ENCODE data around the gene ISYNA1.

ISYNA1 gene

DNA sequence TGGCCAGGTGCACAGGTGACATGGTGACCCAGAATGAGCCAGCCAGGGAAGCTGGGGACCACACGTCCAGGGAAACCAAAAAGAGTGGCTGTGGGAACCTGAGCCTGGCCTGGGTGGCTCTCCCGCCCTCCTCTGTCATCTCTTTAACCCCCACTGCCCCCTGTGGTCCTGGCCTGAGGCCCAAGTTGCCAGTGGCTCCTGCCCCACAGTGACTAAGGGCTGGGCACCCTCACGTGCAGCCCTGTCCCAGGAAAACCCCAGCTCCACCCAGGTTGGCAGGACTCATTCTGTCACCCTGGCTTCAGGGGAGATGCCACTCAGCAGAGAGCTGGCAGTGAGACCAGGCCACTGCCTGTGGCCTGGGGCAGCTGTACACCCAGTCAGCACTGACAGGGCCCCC is 30.6 kb upstream of the ISYNA1 start:
- Histone ChIP-seq H3K27me3 (ENCODE audit: control insufficient read depth, insufficient read depth, low read length, poor library complexity, severe bottlenecking) (no peaks in the 10 kb centered on the region), H3K36me3 (ENCODE audit: control insufficient read depth, insufficient read depth, low read length) (no peaks in the 10 kb centered on the region), H3K4me3 (ENCODE audit: insufficient read depth, low read depth, low read length) (no peak overlapping the region), H3K4me1 (ENCODE audit: control insufficient read depth, insufficient read depth, low read length) (peaks cover 5% of the 10 kb centered on the region), H3K9me3 (ENCODE audit: control insufficient read depth, low read length) (no peaks in the 10 kb centered on the region), H3K27ac (ENCODE audit: insufficient read depth, low read depth, low read length, poor library complexity, severe bottlenecking) (no peak overlapping the region)
- WGBS, 2 experiments = 87 to 88% methylated on average over 3 of the region's 3 CpGs

DNA sequence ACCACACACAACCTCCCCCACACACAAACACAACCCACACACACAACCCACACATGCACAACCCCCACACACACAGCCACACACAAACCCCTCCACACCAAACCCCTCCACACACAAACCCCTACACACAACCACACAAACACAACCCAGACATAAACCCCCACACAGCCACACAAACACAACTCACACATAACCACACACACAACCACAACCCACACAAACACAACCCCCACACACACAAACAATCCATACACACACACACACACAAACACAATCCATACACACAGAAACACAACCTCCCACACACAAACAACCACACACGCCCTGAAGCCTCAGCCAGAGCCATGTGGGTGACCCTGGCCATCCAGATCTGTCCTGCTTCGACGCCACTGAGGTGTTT is 30.0 kb upstream of the ISYNA1 start:
- no peak overlapping the region for H3K27ac ChIP-seq (ENCODE audit: insufficient read depth, low read depth, low read length, poor library complexity, severe bottlenecking)
- H3K4me3 ChIP-seq (ENCODE audit: insufficient read depth, low read depth, low read length) = no peak overlapping the region
- no peaks in the 10 kb centered on the region for H3K36me3 ChIP-seq (ENCODE audit: control insufficient read depth, insufficient read depth, low read length)
- no peaks in the 10 kb centered on the region for H3K27me3 ChIP-seq (ENCODE audit: control insufficient read depth, insufficient read depth, low read length, poor library complexity, severe bottlenecking)
- 90 to 93% methylated on average over 3 of the region's 3 CpGs for WGBS, 2 experiments
- H3K4me1 ChIP-seq (ENCODE audit: control insufficient read depth, insufficient read depth, low read length) = peaks cover 5% of the 10 kb centered on the region
- no peaks in the 10 kb centered on the region for H3K9me3 ChIP-seq (ENCODE audit: control insufficient read depth, low read length)

DNA sequence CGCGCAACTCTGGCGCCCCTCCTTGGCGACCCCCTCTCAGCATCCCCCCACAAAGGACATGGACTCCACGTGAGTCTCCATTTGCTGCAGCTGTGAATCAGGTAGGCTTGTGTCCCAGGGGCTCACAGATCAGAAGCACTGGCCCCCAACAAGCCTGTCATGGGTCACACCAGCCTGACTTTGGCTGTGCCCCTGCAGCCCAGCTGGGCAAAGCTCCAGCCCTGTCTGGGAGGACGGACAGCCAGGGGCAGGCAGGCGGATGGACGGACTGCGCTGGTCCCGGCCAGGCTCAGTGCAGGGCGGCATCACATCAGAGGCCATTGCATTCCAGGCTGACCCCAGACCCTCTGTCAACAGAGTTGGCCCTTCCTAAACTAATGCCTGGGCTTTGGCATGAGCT is 28.4 kb upstream of the ISYNA1 start:
- 92 to 94% methylated on average over 11 of the region's 11 CpGs for WGBS, 2 experiments
- Histone ChIP-seq H3K36me3 (ENCODE audit: control insufficient read depth, insufficient read depth, low read length) (no peaks in the 10 kb centered on the region), H3K27ac (ENCODE audit: insufficient read depth, low read depth, low read length, poor library complexity, severe bottlenecking) (no peak overlapping the region), H3K4me3 (ENCODE audit: insufficient read depth, low read depth, low read length) (no peak overlapping the region), H3K27me3 (ENCODE audit: control insufficient read depth, insufficient read depth, low read length, poor library complexity, severe bottlenecking) (no peaks in the 10 kb centered on the region), H3K4me1 (ENCODE audit: control insufficient read depth, insufficient read depth, low read length) (peaks cover 5% of the 10 kb centered on the region), H3K9me3 (ENCODE audit: control insufficient read depth, low read length) (no peaks in the 10 kb centered on the region)

DNA sequence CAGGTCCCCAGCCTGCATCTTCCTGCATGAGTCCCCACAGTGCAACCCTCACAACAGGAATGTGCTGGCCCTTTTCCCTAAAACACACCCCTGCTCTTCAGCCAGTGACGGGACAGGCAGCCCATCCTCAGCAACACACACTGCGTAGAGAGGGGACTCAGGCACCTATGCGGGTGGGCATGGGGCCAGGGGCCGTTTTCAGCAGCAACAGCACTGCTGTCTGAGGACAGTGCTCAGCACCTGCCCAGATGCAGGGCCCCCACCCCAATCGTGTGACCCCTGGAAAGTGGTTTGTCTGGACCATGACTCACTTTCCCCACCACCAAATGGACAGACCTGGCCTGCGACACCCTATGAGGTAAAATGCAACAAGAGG is 28.0 kb upstream of the ISYNA1 start:
- peaks cover 5% of the 10 kb centered on the region for H3K4me1 ChIP-seq (ENCODE audit: control insufficient read depth, insufficient read depth, low read length)
- H3K27ac ChIP-seq (ENCODE audit: insufficient read depth, low read depth, low read length, poor library complexity, severe bottlenecking) = no peak overlapping the region
- H3K9me3 ChIP-seq (ENCODE audit: control insufficient read depth, low read length) = no peaks in the 10 kb centered on the region
- H3K4me3 ChIP-seq (ENCODE audit: insufficient read depth, low read depth, low read length) = no peak overlapping the region
- WGBS, 2 experiments = 95% methylated on average over 6 of the region's 6 CpGs
- peaks cover 4% of the 10 kb centered on the region for H3K36me3 ChIP-seq (ENCODE audit: control insufficient read depth, insufficient read depth, low read length)
- no peaks in the 10 kb centered on the region for H3K27me3 ChIP-seq (ENCODE audit: control insufficient read depth, insufficient read depth, low read length, poor library complexity, severe bottlenecking)

DNA sequence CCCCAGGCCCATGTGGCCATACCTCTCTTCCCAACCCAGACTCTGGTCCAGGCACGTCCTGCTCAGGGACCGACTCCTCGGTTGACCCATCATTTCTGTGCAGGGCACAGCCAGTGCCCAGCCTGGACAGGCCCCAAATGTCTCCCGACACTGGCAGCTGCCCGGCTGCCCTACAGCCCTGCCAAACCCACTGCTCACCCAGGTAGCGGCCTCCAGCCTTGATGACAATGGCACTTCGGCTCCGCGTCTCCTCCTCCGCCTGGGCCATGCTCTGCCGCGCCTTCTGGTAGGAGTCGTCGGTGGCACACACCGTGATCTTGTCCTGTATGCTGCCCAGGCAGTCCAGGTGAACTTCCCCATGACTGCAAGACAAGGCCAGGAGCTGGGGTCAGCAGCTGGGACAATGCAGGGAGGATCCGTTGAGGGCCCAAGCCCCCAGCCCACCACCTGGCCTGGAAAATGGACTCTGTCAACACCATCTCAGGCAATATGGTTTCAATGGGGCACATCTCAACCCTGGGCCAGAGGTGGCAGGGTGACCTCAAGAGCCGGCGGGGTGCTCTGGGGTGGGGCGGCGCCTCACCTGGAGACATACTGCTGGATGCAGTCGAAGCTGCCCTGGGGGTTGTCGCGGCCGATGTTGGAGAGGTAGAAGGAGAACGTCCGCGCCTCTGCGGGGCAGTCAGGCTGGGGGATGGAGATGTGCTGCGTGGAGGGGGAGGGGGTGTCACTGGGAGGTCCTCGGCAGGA is 27.5 kb upstream of the ISYNA1 start:
- H3K36me3 ChIP-seq (ENCODE audit: control insufficient read depth, insufficient read depth, low read length) = peaks cover 6% of the 10 kb centered on the region
- no peak overlapping the region for H3K27ac ChIP-seq (ENCODE audit: insufficient read depth, low read depth, low read length, poor library complexity, severe bottlenecking)
- no peaks in the 10 kb centered on the region for H3K9me3 ChIP-seq (ENCODE audit: control insufficient read depth, low read length)
- no peaks in the 10 kb centered on the region for H3K27me3 ChIP-seq (ENCODE audit: control insufficient read depth, insufficient read depth, low read length, poor library complexity, severe bottlenecking)
- no peak overlapping the region for H3K4me3 ChIP-seq (ENCODE audit: insufficient read depth, low read depth, low read length)
- H3K4me1 ChIP-seq (ENCODE audit: control insufficient read depth, insufficient read depth, low read length) = peaks cover 1% of the 10 kb centered on the region
- WGBS, 2 experiments = 95 to 96% methylated on average over 30 of the region's 30 CpGs

DNA sequence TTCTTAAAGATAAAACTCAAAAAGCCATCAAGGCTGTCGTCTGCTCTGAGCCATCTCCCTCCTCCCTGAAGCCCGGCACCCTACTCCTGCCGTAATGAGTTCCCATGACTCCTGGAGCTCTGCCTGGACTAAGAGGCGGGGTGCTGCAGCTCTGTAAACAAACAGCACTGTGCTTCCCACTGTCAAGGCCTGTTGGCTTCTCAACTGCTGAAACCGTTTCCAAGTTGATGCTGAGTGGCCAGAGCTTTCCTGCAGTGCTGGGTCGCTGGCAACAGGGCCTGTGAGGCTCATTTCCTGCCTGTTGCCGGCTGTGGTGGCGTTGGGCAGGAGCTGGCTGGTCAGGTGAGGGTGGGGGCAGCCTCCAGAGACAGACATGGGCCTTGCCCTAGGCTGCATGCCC is 26.7 kb upstream of the ISYNA1 start:
- WGBS, 2 experiments = 79 to 85% methylated on average over 8 of the region's 8 CpGs

DNA sequence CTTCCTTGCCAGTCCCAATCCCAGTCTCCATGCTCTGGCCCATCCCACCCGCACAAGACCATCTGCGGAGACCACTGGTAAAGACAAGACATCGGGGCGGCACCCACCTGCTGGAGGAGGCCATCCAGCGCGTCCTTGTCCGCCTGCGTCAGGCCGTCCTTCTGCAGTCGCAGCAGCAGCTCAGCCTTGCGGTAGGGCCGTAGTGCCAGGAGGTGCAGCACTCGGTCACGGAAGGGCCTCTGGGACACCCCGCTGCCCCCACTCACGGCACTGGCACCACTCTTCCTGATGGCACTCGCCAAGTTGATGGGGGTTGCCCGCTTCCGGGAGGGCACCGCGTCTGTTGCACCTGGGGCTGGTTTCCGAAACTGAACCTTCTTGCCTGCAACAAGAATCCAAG is 23.5 kb upstream of the ISYNA1 start:
- peaks cover 6% of the 10 kb centered on the region for H3K36me3 ChIP-seq (ENCODE audit: control insufficient read depth, insufficient read depth, low read length)
- no peaks in the 10 kb centered on the region for H3K27me3 ChIP-seq (ENCODE audit: control insufficient read depth, insufficient read depth, low read length, poor library complexity, severe bottlenecking)
- WGBS, 2 experiments = 95 to 96% methylated on average over 22 of the region's 22 CpGs
- no peak overlapping the region for H3K4me3 ChIP-seq (ENCODE audit: insufficient read depth, low read depth, low read length)
- H3K9me3 ChIP-seq (ENCODE audit: control insufficient read depth, low read length) = no peaks in the 10 kb centered on the region
- no peak overlapping the region for H3K27ac ChIP-seq (ENCODE audit: insufficient read depth, low read depth, low read length, poor library complexity, severe bottlenecking)
- H3K4me1 ChIP-seq (ENCODE audit: control insufficient read depth, insufficient read depth, low read length) = no peaks in the 10 kb centered on the region

More for the DNA sequence above, 26.7 kb upstream of the ISYNA1 start:
- Histone ChIP-seq H3K27ac (ENCODE audit: insufficient read depth, low read depth, low read length, poor library complexity, severe bottlenecking) (no peak overlapping the region), H3K36me3 (ENCODE audit: control insufficient read depth, insufficient read depth, low read length) (peaks cover 6% of the 10 kb centered on the region), H3K4me3 (ENCODE audit: insufficient read depth, low read depth, low read length) (no peak overlapping the region), H3K4me1 (ENCODE audit: control insufficient read depth, insufficient read depth, low read length) (no peaks in the 10 kb centered on the region), H3K9me3 (ENCODE audit: control insufficient read depth, low read length) (no peaks in the 10 kb centered on the region), H3K27me3 (ENCODE audit: control insufficient read depth, insufficient read depth, low read length, poor library complexity, severe bottlenecking) (no peaks in the 10 kb centered on the region)

DNA sequence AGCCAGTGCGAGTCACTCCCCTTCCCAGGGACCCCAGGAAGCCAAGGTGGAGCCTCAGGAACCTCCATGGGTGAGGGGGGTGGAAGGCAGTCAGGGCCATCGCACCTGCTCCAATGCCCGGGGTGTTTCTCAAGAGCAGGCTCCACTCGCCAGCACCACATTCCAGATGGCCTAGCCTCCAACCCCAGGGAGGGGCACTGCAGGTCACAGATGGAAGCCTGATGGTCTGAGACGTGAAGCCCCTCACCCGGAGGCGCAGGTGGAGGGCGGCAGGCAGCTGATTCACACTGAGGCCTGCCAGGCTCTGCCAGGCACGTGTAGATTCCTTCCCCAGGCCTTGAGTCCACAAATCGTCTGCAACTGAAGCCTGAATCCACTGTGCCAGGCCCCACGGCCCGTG is 23.0 kb upstream of the ISYNA1 start:
- H3K27ac ChIP-seq (ENCODE audit: insufficient read depth, low read depth, low read length, poor library complexity, severe bottlenecking) = no peak overlapping the region
- no peak overlapping the region for H3K4me3 ChIP-seq (ENCODE audit: insufficient read depth, low read depth, low read length)
- H3K9me3 ChIP-seq (ENCODE audit: control insufficient read depth, low read length) = no peaks in the 10 kb centered on the region
- no peaks in the 10 kb centered on the region for H3K4me1 ChIP-seq (ENCODE audit: control insufficient read depth, insufficient read depth, low read length)
- 94 to 95% methylated on average over 12 of the region's 12 CpGs for WGBS, 2 experiments
- no peaks in the 10 kb centered on the region for H3K27me3 ChIP-seq (ENCODE audit: control insufficient read depth, insufficient read depth, low read length, poor library complexity, severe bottlenecking)
- H3K36me3 ChIP-seq (ENCODE audit: control insufficient read depth, insufficient read depth, low read length) = peaks cover 6% of the 10 kb centered on the region

DNA sequence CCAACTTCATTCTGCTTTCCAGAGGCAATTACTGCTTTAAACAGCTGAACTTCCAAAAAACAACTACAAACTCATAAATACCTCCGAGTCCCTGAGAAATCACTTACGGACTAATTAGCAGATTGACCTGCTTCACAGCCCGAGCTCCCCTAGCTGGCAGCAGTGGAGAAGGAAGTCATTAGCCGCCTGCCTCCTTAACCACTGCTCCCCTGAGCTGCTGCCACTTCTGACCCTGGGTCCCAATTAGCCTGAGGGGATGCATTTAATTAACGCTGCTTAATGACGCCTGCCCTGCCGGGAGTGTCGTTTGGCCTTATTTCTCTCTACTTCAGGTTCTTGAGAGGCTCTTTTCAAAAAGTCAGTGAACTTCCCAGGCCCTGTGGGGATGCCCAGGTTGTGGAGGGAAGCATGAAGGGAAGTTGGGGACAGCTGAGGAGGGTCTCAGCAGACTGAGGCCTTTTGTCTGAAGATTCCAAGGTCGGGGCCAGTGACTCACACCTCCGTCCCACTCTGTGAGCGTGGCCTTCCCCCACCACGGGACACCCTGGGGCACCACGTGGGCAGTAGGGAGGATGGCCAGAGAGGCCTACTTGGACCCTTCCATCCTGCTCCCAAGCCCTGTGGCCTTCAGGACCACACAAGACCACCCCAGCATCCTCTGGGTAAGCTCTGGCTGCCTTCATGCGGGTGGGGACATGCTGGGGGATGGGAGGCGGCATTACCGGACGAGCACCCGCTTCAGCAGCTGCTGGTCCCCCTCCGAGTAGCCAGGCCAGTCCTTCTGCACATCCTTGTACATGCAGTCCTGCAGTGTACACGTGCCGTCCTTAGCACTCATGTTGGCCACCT is 19.8 kb upstream of the ISYNA1 start:
- H3K27ac ChIP-seq (ENCODE audit: insufficient read depth, low read depth, low read length, poor library complexity, severe bottlenecking) = no peak overlapping the region
- 87 to 88% methylated on average over 21 of the region's 21 CpGs for WGBS, 2 experiments
- no peaks in the 10 kb centered on the region for H3K9me3 ChIP-seq (ENCODE audit: control insufficient read depth, low read length)
- H3K4me3 ChIP-seq (ENCODE audit: insufficient read depth, low read depth, low read length) = no peak overlapping the region
- H3K4me1 ChIP-seq (ENCODE audit: control insufficient read depth, insufficient read depth, low read length) = no peaks in the 10 kb centered on the region
- H3K36me3 ChIP-seq (ENCODE audit: control insufficient read depth, insufficient read depth, low read length) = peaks cover 6% of the 10 kb centered on the region
- no peaks in the 10 kb centered on the region for H3K27me3 ChIP-seq (ENCODE audit: control insufficient read depth, insufficient read depth, low read length, poor library complexity, severe bottlenecking)

DNA sequence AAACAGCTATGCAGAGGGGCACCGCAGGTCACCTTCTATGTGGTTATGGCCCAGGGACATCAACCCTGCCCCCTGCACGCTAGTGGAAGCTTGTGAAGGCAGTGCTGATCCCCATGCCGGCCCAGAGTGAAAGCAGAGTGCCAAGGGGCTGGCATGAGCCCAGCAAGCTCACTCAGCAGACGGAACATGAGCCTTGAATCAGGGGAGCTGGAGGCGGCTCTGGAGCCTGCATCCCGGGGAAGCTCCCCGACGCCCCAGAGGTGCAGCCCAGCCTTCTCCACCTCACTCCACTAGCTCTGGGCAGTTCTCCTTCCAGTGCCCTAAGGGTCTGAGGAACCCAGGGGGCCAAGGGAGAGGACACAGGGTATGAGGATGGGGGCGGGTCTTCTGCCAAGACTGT is 19.0 kb upstream of the ISYNA1 start:
- 88 to 90% methylated on average over 9 of the region's 9 CpGs for WGBS, 2 experiments
- no peaks in the 10 kb centered on the region for H3K4me1 ChIP-seq (ENCODE audit: control insufficient read depth, insufficient read depth, low read length)
- peaks cover 6% of the 10 kb centered on the region for H3K36me3 ChIP-seq (ENCODE audit: control insufficient read depth, insufficient read depth, low read length)
- H3K4me3 ChIP-seq (ENCODE audit: insufficient read depth, low read depth, low read length) = no peak overlapping the region
- H3K9me3 ChIP-seq (ENCODE audit: control insufficient read depth, low read length) = no peaks in the 10 kb centered on the region
- H3K27me3 ChIP-seq (ENCODE audit: control insufficient read depth, insufficient read depth, low read length, poor library complexity, severe bottlenecking) = no peaks in the 10 kb centered on the region
- H3K27ac ChIP-seq (ENCODE audit: insufficient read depth, low read depth, low read length, poor library complexity, severe bottlenecking) = no peak overlapping the region

Measured in ectodermal cell (in vitro differentiated cells).